ENCODE data around the gene SLC10A7.

DNA sequence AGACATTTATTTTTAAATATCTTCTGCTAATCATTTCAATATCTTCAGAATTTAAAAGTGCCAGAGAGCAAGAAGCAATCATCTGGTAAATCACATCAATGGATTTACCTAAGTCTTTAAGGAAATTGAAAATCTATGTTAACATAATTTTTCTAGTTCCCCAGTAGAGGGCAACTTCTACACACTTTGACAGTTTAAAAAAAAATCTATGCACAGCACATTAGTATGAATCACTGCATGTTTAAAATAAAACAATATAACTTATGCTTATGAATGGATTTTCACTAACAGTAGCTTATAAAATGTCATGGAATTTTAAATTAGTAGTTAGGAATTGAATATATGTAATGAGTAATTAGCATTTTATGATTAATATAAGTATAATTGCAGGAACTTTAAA lies 180.9 kb downstream of the SLC10A7 start:
- TF ChIP-seq, protein P1, sequence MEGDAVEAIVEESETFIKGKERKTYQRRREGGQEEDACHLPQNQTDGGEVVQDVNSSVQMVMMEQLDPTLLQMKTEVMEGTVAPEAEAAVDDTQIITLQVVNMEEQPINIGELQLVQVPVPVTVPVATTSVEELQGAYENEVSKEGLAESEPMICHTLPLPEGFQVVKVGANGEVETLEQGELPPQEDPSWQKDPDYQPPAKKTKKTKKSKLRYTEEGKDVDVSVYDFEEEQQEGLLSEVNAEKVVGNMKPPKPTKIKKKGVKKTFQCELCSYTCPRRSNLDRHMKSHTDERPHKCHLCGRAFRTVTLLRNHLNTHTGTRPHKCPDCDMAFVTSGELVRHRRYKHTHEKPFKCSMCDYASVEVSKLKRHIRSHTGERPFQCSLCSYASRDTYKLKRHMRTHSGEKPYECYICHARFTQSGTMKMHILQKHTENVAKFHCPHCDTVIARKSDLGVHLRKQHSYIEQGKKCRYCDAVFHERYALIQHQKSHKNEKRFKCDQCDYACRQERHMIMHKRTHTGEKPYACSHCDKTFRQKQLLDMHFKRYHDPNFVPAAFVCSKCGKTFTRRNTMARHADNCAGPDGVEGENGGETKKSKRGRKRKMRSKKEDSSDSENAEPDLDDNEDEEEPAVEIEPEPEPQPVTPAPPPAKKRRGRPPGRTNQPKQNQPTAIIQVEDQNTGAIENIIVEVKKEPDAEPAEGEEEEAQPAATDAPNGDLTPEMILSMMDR (conservative IDR thresholded peaks at IDR 0.05 in 1 of 2, IDR thresholded peaks at IDR 0.05 in 1 of 2; ENCODE audit: extremely low read depth in 1 of 2, insufficient read depth in 1 of 2, low read depth in 1 of 2, low read length in 2 of 2) = peak; percentile 38 to 50
- no peak for TF ChIP-seq EZH2 (IDR thresholded peaks at IDR 0.05; ENCODE audit: borderline replicate concordance, low read length)

Measured in mammary epithelial cell (primary cell).